Hematopoietic multipotent progenitor cell treated with erythropoietin and hydrocortisone succinate and interleukin-3 and kit ligand, for 6 days (in vitro differentiated cells): Measurements from ENCODE around the gene BHLHE23.

Experiments used
- DNase-seq: peaks from one replicate; pipeline ENCODE4 v3.0.0-alpha.2; 2015

Gene BHLHE23

DNA sequence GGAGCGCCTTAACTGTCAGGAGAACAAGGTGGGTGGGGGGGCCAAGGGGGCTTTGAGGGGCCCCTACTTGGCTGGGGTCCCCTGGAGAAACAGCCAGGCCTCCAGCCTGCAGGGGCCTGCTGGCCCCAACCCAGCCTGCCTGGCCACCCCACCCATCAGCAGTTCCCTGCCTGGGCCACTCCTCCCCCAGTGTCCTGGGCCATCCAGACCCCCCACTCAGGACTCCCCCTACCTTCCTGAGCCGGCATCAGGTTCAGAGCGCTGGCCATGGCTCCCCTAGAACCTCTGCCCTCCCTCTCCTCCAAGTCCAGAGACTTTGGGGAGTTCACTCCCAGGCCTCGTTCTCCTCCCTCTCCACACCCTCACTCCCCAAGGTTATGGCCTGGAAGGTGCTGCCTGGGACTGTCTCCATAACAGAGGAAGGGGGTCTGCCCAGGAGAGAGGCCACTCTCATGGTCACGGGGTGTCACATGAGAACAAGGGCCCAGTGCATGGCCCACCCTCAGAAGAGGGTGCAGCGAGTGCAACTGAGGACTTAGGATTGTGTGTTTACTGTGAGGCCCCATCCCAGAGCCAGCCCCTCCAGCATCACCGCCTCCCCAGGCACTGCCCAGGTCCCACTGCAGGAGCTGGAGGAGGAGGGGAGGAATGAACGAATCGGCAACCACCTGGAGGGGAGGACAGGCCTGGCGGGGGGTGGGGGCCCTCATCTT is 48.2 kb downstream of the BHLHE23 start:
- no peak for DNase-seq

DNA sequence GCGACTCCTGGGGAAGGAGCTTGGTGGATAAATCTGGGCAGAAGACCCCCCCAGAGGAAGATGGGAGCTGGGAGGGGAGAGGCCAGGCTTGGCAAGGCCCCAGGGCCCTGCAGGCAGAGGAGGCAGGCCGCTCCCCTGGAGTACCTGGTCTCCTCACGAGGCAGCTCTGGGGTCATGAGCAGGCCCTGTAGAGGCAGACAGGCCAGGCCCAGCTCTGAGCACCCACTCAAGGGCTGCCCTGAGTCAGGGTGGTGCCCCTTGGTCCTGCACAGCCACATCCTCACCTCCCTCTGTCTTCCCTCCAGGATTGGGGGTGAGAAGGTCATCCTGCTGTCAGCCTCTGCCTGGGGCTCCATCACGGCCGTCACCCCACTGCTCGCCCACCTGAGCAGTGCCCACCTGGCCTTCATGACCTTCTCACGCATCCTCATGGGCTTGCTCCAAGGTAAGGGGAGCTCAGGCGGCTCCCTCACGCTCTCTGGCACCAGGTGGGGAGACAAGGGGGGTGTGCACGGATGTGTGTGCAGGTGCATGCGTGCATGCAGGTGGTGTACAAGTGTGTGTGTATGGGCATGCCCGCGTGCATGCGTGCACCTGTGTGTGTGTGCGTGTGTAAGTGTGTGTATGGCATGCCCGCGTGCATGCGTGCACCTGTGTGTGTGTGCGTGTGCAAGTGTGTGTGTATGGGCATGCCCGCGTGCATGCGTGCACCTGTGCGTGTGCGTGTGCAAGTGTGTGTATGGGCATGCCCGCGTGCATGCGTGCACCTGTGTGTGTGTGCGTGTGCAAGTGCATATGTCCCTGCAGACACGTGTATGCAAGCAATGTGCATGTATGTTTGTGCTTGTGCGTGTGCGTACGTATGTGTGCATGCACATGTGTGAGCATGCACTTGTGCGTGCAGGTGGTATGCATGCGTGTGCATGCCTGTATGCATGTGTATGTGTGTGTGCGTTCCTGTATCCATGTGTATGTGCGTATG is 49.3 kb downstream of the BHLHE23 start:
- DNase-seq: no peak

GRCh38 chr20:62956387-62957135 is 50.2 kb downstream of the BHLHE23 start:
- DNase-seq: no peak
